ENCODE measurements around the gene TMEM213. TPM values are rescaled to one million over a fixed set of nuclear protein-coding genes. Genes with fewer than 3 reads are reported as not detected.

Gene TMEM213
- total and polyA plus RNA-seq, 9 of the 15 experiments (the other 6 are each of a cell fraction or from before 2014, with no cell fraction given) = not detected

DNA sequence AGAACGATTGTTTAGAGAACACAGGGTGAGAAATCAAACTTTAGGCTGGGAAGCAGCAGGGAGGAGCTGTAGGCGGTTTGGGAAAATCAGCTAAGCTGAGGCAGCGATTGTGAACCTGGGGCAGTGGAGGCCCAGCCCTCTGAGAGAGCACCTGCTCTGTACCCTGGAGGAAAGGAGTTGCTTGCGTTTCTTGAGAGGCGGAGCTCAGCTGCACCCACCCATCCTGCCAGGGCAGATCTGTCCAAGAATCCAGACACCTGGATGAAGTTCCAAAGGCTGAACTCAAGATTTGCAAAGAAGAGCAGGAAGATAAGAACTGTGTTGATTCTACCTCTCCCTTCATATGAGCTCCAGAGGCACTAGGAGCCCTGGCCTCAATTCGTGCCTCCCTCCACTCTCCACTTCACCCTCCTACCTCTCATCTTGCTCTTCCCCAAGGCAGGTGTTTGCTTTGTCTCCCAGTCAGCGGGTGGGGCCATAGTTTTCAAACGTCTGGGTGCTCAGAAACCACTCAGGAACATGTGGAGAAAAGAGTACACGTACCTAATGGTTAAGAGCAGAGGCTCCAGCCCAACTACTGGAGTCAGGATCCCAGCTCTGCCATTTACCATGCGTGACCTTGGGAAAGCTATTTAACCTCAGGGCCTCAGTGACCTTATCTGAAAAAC, 21.5 kb upstream of the TMEM213 start:
- in situ Hi-C loops (cut with MboI) = no loop called here
- POLR2A ChIA-PET = interaction anchor here (0.6 to 1.2 kb wide), 3 partner anchors 9 to 15 kb away, joined by 3 to 4 read pairs (median 3); no protein-coding TSS in a partner anchor
- WGBS (ENCODE audit: insufficient coverage, low coverage, missing lambda C conversion rate) = under 1% methylated on average over 10 of the region's 10 CpGs

DNA sequence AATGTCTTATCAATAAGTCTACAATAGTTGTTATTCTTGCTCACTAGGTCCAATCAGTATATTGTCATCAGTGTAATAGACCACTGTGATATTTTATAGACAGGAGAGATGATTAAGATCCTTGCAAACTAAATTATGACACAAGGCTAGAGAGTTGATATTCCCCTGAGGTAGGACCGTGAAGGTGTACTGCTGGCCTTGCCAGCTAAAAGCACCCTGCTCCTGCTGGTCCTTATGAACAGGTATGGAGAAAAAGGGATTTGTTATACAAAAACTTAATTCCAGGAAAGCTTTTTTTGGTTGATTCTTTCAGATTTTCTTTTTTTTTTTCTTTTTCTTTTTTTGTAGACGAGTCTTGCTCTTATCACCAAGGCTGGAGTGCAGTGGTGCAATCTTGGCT, 16.8 kb upstream of the TMEM213 start:
- H3K27ac ChIP-seq (ENCODE audit: extremely low read depth, low read depth, low read length) = no peak overlapping the region
- WGBS (ENCODE audit: insufficient coverage, low coverage, missing lambda C conversion rate) = 4% methylated on average over 2 of the region's 2 CpGs
- H2AFZ ChIP-seq (ENCODE audit: low read depth, low read length) = no peak overlapping the region
- FAIRE-seq (no peak), ATAC-seq (no peak), DNase-seq (ENCODE audit: extremely low read depth in 1 of 4, low spot score in 3 of 4) (no peak)
- POLR2A ChIA-PET = interaction anchor here (0.6 kb wide), 1 partner anchor 91 kb away, joined by 3 read pairs; no protein-coding TSS in a partner anchor
- H3K9ac ChIP-seq (ENCODE audit: insufficient read depth in 1 of 2, low read depth in 2 of 2, low read length in 2 of 2) = no peak overlapping the region
- no peaks in the 10 kb centered on the region for H3K9me3 ChIP-seq (replicated peaks; ENCODE audit: control insufficient read depth, insufficient read depth, low read depth, low read length)
- peaks cover 10 to 21% of the 10 kb centered on the region in 2 experiments; a peak in 4 of 5 replicates for H3K27me3 ChIP-seq (ENCODE audit: control insufficient read depth in 2 of 2, insufficient read depth in 2 of 2, low read length in 2 of 2)
- H3K36me3 ChIP-seq (ENCODE audit: control insufficient read depth, insufficient read depth, low read length) = no peaks in the 10 kb centered on the region
- H3K4me3 ChIP-seq = no peak overlapping the region
- in situ Hi-C loops (cut with MboI) (no loop called here), intact Hi-C loops (cut with micrococcal nuclease) (no loop called here)
- H3K79me2 ChIP-seq (ENCODE audit: control insufficient read depth, insufficient read depth, low read length) = no peaks in the 10 kb centered on the region
- BruUV-seq (replicated peaks) = no TSS peak
- no peak overlapping the region for H3K4me2 ChIP-seq (ENCODE audit: insufficient read depth, low read length)
- H3K9me1 ChIP-seq (ENCODE audit: control insufficient read depth, insufficient read depth, low read length) = no peaks in the 10 kb centered on the region
- CTCF ChIA-PET (ENCODE audit: low intra/inter-chr PET ratio) = no interaction called here
- no peaks in the 10 kb centered on the region for H3K4me1 ChIP-seq (replicated peaks in 1 of 2; ENCODE audit: control insufficient read depth in 2 of 2, insufficient read depth in 2 of 2, low read length in 2 of 2)
- no peaks in the 10 kb centered on the region for H4K20me1 ChIP-seq (replicated peaks; ENCODE audit: control insufficient read depth, insufficient read depth, low read length)
- TF ChIP-seq, protein P1, sequence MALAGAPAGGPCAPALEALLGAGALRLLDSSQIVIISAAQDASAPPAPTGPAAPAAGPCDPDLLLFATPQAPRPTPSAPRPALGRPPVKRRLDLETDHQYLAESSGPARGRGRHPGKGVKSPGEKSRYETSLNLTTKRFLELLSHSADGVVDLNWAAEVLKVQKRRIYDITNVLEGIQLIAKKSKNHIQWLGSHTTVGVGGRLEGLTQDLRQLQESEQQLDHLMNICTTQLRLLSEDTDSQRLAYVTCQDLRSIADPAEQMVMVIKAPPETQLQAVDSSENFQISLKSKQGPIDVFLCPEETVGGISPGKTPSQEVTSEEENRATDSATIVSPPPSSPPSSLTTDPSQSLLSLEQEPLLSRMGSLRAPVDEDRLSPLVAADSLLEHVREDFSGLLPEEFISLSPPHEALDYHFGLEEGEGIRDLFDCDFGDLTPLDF (CRISPR knock-in tag; IDR thresholded peaks at IDR 0.05) = no peak
- TF ChIP-seq ZNF507 (tag; conservative IDR thresholded peaks at IDR 0.05) = no peak
- no peak for TF ChIP-seq ZNF589 (CRISPR knock-in tag; IDR thresholded peaks at IDR 0.05; ENCODE audit: low read depth)
- no peak for TF ChIP-seq ZBED1 (IDR thresholded peaks at IDR 0.05)
- TF ChIP-seq ZNF311 (CRISPR knock-in tag; IDR thresholded peaks at IDR 0.05) = no peak
- TF ChIP-seq, protein P2, sequence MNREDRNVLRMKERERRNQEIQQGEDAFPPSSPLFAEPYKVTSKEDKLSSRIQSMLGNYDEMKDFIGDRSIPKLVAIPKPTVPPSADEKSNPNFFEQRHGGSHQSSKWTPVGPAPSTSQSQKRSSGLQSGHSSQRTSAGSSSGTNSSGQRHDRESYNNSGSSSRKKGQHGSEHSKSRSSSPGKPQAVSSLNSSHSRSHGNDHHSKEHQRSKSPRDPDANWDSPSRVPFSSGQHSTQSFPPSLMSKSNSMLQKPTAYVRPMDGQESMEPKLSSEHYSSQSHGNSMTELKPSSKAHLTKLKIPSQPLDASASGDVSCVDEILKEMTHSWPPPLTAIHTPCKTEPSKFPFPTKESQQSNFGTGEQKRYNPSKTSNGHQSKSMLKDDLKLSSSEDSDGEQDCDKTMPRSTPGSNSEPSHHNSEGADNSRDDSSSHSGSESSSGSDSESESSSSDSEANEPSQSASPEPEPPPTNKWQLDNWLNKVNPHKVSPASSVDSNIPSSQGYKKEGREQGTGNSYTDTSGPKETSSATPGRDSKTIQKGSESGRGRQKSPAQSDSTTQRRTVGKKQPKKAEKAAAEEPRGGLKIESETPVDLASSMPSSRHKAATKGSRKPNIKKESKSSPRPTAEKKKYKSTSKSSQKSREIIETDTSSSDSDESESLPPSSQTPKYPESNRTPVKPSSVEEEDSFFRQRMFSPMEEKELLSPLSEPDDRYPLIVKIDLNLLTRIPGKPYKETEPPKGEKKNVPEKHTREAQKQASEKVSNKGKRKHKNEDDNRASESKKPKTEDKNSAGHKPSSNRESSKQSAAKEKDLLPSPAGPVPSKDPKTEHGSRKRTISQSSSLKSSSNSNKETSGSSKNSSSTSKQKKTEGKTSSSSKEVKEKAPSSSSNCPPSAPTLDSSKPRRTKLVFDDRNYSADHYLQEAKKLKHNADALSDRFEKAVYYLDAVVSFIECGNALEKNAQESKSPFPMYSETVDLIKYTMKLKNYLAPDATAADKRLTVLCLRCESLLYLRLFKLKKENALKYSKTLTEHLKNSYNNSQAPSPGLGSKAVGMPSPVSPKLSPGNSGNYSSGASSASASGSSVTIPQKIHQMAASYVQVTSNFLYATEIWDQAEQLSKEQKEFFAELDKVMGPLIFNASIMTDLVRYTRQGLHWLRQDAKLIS (CRISPR knock-in tag; IDR thresholded peaks at IDR 0.05) = no peak
- TF ChIP-seq, protein P3, sequence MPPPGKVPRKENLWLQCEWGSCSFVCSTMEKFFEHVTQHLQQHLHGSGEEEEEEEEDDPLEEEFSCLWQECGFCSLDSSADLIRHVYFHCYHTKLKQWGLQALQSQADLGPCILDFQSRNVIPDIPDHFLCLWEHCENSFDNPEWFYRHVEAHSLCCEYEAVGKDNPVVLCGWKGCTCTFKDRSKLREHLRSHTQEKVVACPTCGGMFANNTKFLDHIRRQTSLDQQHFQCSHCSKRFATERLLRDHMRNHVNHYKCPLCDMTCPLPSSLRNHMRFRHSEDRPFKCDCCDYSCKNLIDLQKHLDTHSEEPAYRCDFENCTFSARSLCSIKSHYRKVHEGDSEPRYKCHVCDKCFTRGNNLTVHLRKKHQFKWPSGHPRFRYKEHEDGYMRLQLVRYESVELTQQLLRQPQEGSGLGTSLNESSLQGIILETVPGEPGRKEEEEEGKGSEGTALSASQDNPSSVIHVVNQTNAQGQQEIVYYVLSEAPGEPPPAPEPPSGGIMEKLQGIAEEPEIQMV (tag; conservative IDR thresholded peaks at IDR 0.05; ENCODE audit: low read depth) = no peak

More for the DNA sequence above, 21.5 kb upstream of the TMEM213 start:
- no peak overlapping the region for H3K9ac ChIP-seq (ENCODE audit: insufficient read depth in 1 of 2, low read depth in 2 of 2, low read length in 2 of 2)
- CTCF ChIA-PET (ENCODE audit: low intra/inter-chr PET ratio) = no interaction called here
- H3K9me3 ChIP-seq (replicated peaks; ENCODE audit: control insufficient read depth, insufficient read depth, low read depth, low read length) = no peaks in the 10 kb centered on the region
- no peaks in the 10 kb centered on the region for H4K20me1 ChIP-seq (replicated peaks; ENCODE audit: control insufficient read depth, insufficient read depth, low read length)
- no peak; the same call in 2 of the 3 replicates for ATAC-seq
- no peak for FAIRE-seq
- H3K9me1 ChIP-seq (ENCODE audit: control insufficient read depth, insufficient read depth, low read length) = no peaks in the 10 kb centered on the region
- BruUV-seq (replicated peaks) = no TSS peak
- intact Hi-C loops (cut with micrococcal nuclease) = no loop called here
- DNase-seq (ENCODE audit: extremely low read depth in 1 of 4, low spot score in 3 of 4) = no peak
- H3K27me3 ChIP-seq (ENCODE audit: control insufficient read depth in 2 of 2, insufficient read depth in 2 of 2, low read length in 2 of 2) = peaks cover 12 to 38% of the 10 kb centered on the region in 2 experiments; a peak in 4 of 5 replicates
- peak; percentile 74 for TF ChIP-seq ESRRA (IDR thresholded peaks at IDR 0.05; ENCODE audit: borderline replicate concordance, low read depth)
- no peak for TF ChIP-seq HCFC1 (IDR thresholded peaks at IDR 0.05; ENCODE audit: low read depth, low read length)
- no peak for TF ChIP-seq NFRKB (IDR thresholded peaks at IDR 0.05; ENCODE audit: low read depth)
- H3K27ac ChIP-seq (ENCODE audit: extremely low read depth, low read depth, low read length) = no peak overlapping the region
- H3K4me3 ChIP-seq = no peak overlapping the region
- no peaks in the 10 kb centered on the region for H3K79me2 ChIP-seq (ENCODE audit: control insufficient read depth, insufficient read depth, low read length)
- no peak overlapping the region for H3K4me2 ChIP-seq (ENCODE audit: insufficient read depth, low read length)
- H3K4me1 ChIP-seq (replicated peaks in 1 of 2; ENCODE audit: control insufficient read depth in 2 of 2, insufficient read depth in 2 of 2, low read length in 2 of 2) = no peaks in the 10 kb centered on the region; a peak in 1 of 5 replicates
- no peaks in the 10 kb centered on the region for H3K36me3 ChIP-seq (ENCODE audit: control insufficient read depth, insufficient read depth, low read length)
- no peak overlapping the region for H2AFZ ChIP-seq (ENCODE audit: low read depth, low read length)
